NCI-H2227 (cell line): ENCODE measurements around the gene MMP14.
"Not testable (repeated sequence)": the region's sequence is repeated elsewhere in the genome, so short reads cannot be mapped to it uniquely, and the experiment has no call there.

ENCODE experiments used
- DNase-seq: peaks from one replicate; lab custom pipeline; 2025; ENCODE audit not compliant: unreplicated experiment; lab: John Stamatoyannopoulos, UW

MMP14 gene

GRCh38 chr14:22814373-22814772, 22.0 kb upstream of the MMP14 start:
- no peak for DNase-seq

GRCh38 chr14:22814941-22815713, 21.3 kb upstream of the MMP14 start, which contains the start of gene SLC7A7:
SLC7A7 (minus strand) TSS chr14:22815435; CDS start chr14:22813398, 2,037 bp downstream.
- DNase-seq: peak; percentile 24

- no peak for DNase-seq
These were observed 17.0 kb upstream of the MMP14 start for GRCh38 chr14:22819151-22819988.

- DNase-seq: no peak
These were observed 15.7 kb upstream of the MMP14 start for GRCh38 chr14:22820731-22821130.

GRCh38 chr14:22821193-22822015, 15.0 kb upstream of the MMP14 start:
- DNase-seq: no peak

GRCh38 chr14:22822016-22822570, 14.3 kb upstream of the MMP14 start:
- DNase-seq: no peak

- DNase-seq: peak; percentile 22
These were observed 13.8 kb upstream of the MMP14 start for GRCh38 chr14:22822571-22823098.

GRCh38 chr14:22824711-22825359, 11.6 kb upstream of the MMP14 start:
- no peak for DNase-seq

- not testable (repeated sequence) for DNase-seq
These were observed 7.2 kb upstream of the MMP14 start for GRCh38 chr14:22829076-22829660.

- DNase-seq: peak; percentile 94
These were observed 6.5 kb upstream of the MMP14 start, which contains the start of gene MRPL52 for GRCh38 chr14:22829661-22830442. MRPL52 (plus strand) TSS chr14:22829887; CDS start chr14:22829913, 26 bp downstream.

- DNase-seq: no peak
These were observed 5.9 kb upstream of the MMP14 start for GRCh38 chr14:22830443-22831010.

GRCh38 chr14:22835505-22835904, 880 bp upstream of the MMP14 start:
- no peak for DNase-seq

- DNase-seq: no peak
These were observed 847 bp downstream of the MMP14 start for GRCh38 chr14:22837114-22837749.

- no peak for DNase-seq
These were observed 1.6 kb downstream of the MMP14 start for GRCh38 chr14:22837750-22838538.

GRCh38 chr14:22838631-22839041, 2.3 kb downstream of the MMP14 start:
- no peak for DNase-seq

GRCh38 chr14:22839159-22839779, 2.9 kb downstream of the MMP14 start:
- DNase-seq: no peak

GRCh38 chr14:22841311-22841710, 4.9 kb downstream of the MMP14 start:
- DNase-seq: no peak
